ENCODE measurements around the gene PREX1. TPM values are rescaled to one million over a fixed set of nuclear protein-coding genes. Genes with fewer than 3 reads are reported as not detected.

Gene PREX1
- total RNA-seq, 2 donors from 2014 or later, result 7.4 to 37.9 TPM

DNA sequence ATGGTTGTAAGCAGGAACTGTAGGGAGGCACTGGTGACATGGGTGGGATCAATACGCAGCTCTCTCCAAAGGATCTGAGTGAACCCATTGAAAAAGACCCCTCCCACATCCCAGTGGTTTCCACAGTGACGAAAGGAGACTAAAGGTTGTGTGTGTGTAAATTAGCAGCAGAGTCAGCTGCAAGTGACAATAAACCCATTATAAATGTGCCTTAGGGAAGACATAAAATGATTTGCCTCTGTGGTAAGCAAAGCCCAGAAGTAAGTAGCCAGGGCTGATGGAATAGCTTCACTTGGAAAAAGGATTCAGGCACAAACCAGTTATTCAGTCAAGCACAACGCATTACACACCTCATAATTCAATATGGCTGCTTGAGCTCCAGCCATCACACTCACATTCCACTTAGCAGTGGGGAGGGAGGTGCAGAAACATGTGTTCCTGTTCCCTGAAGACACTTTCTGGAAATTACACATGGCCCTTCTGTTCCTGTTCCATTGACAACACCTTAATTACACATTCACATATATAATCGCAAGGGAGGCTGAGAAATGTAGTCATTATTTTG lies 231.4 kb downstream of the PREX1 start:
- no peaks in the 10 kb centered on the region for H3K27me3 ChIP-seq (replicated peaks; ENCODE audit: insufficient read depth)
- DNase-seq (ENCODE audit: low spot score), result no peak
- intact Hi-C loops (cut with DNase I), result loop anchor here (10.0 kb wide), 1 partner anchor 672 kb away; no protein-coding TSS in a partner anchor
- H3K36me3 ChIP-seq, result no peaks in the 10 kb centered on the region
- H3K4me1 ChIP-seq (replicated peaks), result peaks cover 2% of the 10 kb centered on the region
- H3K4me3 ChIP-seq, result no peak overlapping the region
- TF ChIP-seq POLR2A (IDR thresholded peaks at IDR 0.05) (no peak), POLR2AphosphoS5 (IDR thresholded peaks at IDR 0.05) (no peak)
- TF ChIP-seq, protein P1, sequence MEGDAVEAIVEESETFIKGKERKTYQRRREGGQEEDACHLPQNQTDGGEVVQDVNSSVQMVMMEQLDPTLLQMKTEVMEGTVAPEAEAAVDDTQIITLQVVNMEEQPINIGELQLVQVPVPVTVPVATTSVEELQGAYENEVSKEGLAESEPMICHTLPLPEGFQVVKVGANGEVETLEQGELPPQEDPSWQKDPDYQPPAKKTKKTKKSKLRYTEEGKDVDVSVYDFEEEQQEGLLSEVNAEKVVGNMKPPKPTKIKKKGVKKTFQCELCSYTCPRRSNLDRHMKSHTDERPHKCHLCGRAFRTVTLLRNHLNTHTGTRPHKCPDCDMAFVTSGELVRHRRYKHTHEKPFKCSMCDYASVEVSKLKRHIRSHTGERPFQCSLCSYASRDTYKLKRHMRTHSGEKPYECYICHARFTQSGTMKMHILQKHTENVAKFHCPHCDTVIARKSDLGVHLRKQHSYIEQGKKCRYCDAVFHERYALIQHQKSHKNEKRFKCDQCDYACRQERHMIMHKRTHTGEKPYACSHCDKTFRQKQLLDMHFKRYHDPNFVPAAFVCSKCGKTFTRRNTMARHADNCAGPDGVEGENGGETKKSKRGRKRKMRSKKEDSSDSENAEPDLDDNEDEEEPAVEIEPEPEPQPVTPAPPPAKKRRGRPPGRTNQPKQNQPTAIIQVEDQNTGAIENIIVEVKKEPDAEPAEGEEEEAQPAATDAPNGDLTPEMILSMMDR (IDR thresholded peaks at IDR 0.05), result no peak
- no peaks in the 10 kb centered on the region for H3K9me3 ChIP-seq
- WGBS, result 72% methylated on average over 4 of the region's 4 CpGs
- no peak overlapping the region for H3K27ac ChIP-seq

DNA sequence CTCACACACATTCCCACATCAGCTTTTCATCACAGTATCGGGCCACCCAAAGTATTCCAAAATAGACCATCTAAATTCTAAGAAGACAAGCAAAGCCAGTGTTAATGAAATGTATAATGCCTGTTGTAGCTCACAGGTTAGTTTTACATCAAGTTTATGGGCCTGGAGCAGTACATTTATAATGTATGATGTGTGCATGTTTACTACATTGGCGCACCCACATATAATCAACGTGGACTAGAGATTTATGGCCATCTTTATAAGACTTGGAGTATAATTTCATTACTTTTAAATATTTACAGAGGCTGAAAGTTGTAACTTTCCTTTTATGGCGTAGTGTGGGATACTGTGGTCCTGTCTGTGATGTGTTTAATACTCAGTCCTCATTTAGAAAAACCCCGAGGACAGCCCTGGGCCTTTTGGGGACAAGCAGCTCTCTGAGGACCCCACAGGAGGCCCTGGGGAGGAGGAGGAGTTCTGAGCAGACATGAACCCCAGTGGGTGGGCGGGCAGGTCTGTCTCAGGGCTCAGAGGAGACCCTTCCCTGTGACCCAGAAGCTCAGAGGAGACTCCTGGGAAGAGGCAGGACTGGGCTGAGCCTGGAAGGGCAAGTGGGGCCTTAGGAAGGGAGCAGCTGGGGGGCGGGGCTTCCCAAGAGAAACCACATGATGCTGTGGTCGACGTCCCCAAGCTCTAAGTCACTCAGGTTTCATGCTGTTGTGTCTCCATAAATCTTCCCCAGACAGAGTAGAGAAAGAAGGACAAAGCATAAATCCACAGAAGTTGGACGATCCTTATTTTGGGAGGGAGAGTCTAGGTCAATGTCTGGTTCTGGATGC lies 232.1 kb downstream of the PREX1 start:
- Histone ChIP-seq H3K4me3 (no peak overlapping the region), H3K4me1 (replicated peaks) (peaks cover 2% of the 10 kb centered on the region), H3K27ac (peak overlapping the region in 1 of 2 donors; percentile 36), H3K9me3 (no peaks in the 10 kb centered on the region), H3K27me3 (replicated peaks; ENCODE audit: insufficient read depth) (no peaks in the 10 kb centered on the region), H3K36me3 (no peaks in the 10 kb centered on the region)
- TF ChIP-seq, protein P1 (IDR thresholded peaks at IDR 0.05), result no peak
- TF ChIP-seq POLR2A (IDR thresholded peaks at IDR 0.05) (no peak), POLR2AphosphoS5 (IDR thresholded peaks at IDR 0.05) (peak; percentile 65)
- no peak for DNase-seq (ENCODE audit: low spot score)
- intact Hi-C loops (cut with DNase I), result loop anchor here (10.0 kb wide), 1 partner anchor 671 kb away; no protein-coding TSS in a partner anchor
- 21% methylated on average over 10 of the region's 10 CpGs for WGBS

DNA sequence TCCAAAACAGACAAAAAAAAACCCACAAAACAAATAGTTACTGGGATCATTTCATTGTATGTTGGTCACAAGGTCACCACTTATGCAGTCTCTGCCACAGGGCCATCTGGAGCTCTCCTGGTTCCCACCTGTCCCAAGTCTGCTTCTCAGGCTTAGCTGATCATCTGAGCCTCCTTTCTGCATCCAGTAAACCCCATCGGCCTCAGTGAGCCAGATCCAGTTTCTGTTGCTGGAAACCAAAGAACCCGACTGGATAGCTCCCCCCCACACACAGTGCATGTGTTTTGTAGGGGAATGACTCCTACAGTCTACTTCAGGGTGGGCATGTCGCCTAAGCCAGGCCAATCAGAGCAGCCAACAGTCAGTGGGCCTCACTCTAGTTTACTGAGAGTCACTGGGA lies 233.3 kb downstream of the PREX1 start:
- no peak overlapping the region for H3K27ac ChIP-seq
- H3K4me3 ChIP-seq, result no peak overlapping the region
- no peaks in the 10 kb centered on the region for H3K27me3 ChIP-seq (replicated peaks; ENCODE audit: insufficient read depth)
- TF ChIP-seq POLR2A (IDR thresholded peaks at IDR 0.05) (no peak), POLR2AphosphoS5 (IDR thresholded peaks at IDR 0.05) (no peak)
- TF ChIP-seq, protein P1 (IDR thresholded peaks at IDR 0.05), result no peak
- 86% methylated on average over 3 of the region's 3 CpGs for WGBS
- DNase-seq (ENCODE audit: low spot score), result no peak
- H3K36me3 ChIP-seq, result no peaks in the 10 kb centered on the region
- peaks cover 2% of the 10 kb centered on the region for H3K4me1 ChIP-seq (replicated peaks)
- no peaks in the 10 kb centered on the region for H3K9me3 ChIP-seq
- intact Hi-C loops (cut with DNase I), result loop anchor here (10.0 kb wide), 1 partner anchor 670 kb away; no protein-coding TSS in a partner anchor

DNA sequence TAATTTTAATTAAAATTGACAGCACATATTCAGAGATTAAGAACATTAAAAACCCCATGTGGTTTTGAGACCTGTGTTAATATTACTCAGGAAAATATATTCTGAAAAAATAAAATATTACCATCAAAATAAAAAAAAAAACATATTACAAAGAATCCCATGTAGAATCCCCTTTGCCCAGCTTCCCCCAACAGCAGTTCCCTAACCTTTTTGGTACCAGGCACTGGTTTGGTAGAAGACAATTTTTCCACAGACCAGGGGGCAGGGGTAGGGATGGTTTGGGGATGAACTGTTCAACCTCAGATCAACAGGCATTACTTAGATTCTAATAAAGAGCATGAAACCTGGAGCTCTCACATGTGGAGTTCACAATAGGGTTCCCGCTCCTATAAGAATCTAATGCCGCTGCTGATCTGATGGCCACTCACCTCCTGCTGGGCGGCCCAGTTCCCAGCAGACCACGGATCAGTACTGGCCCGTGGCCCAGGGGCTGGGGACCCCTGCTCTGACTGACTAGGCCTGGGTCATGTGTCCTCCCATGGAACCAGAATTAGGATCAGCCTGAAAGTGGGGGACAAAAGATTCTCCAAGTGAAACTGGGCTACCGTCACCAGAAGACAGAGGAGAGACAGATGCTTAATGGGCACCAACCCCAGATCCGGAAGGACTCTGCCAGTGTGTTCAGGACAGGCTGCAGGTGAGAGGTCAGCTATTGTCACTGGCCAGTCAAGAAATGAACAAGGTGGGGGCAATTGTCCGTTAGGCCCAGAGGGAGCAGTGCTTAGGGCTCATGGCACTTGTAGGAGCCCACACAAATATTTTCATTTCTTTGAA lies 235.5 kb downstream of the PREX1 start:
- no peaks in the 10 kb centered on the region for H3K27me3 ChIP-seq (replicated peaks; ENCODE audit: insufficient read depth)
- DNase-seq (ENCODE audit: low spot score), result no peak
- H3K9me3 ChIP-seq, result no peaks in the 10 kb centered on the region
- H3K4me3 ChIP-seq, result no peak overlapping the region
- 92% methylated on average over 8 of the region's 8 CpGs for WGBS
- H3K4me1 ChIP-seq (replicated peaks), result peaks cover 2% of the 10 kb centered on the region
- H3K27ac ChIP-seq, result no peak overlapping the region
- TF ChIP-seq POLR2AphosphoS5 (IDR thresholded peaks at IDR 0.05), result no peak
- TF ChIP-seq, protein P1 (IDR thresholded peaks at IDR 0.05), result no peak
- TF ChIP-seq POLR2A (IDR thresholded peaks at IDR 0.05), result no peak
- no peaks in the 10 kb centered on the region for H3K36me3 ChIP-seq
- intact Hi-C loops (cut with DNase I), result loop anchor here (10.0 kb wide), 1 partner anchor 668 kb away; no protein-coding TSS in a partner anchor

Measured in prostate gland (tissue), 2 donors.